ENCODE measurements around the gene TMEM62.

DNA sequence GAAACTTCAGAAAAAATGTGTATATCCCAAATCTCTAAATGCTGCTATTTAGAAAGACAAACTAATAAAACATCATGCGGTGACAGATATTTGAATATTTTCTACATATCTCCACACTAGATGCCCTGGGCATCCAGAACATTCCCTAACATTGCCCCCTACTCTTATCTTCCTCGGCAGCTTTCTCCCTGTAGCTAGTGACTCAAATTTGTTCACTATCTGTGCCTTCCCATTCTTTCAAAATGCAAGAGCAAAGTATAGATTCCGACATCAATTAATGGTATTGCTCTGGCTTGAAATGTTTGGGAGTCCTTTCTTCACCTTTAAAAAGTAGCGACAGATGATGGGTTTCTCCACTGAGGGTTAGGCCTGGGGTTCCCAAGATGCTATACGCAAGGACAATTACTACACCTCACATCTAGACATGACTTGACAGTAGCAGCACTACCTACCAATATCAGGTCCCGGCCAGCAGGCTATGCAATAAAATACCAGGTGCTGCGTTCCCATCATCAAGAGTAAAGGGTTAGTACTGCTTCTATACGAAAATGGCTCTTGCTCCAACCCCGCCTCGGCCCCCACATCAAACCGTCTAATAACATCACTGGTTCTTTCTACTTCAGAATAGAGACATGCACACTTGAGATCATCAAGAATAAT is 28.2 kb upstream of the TMEM62 start:
- TF ChIP-seq, protein P1, sequence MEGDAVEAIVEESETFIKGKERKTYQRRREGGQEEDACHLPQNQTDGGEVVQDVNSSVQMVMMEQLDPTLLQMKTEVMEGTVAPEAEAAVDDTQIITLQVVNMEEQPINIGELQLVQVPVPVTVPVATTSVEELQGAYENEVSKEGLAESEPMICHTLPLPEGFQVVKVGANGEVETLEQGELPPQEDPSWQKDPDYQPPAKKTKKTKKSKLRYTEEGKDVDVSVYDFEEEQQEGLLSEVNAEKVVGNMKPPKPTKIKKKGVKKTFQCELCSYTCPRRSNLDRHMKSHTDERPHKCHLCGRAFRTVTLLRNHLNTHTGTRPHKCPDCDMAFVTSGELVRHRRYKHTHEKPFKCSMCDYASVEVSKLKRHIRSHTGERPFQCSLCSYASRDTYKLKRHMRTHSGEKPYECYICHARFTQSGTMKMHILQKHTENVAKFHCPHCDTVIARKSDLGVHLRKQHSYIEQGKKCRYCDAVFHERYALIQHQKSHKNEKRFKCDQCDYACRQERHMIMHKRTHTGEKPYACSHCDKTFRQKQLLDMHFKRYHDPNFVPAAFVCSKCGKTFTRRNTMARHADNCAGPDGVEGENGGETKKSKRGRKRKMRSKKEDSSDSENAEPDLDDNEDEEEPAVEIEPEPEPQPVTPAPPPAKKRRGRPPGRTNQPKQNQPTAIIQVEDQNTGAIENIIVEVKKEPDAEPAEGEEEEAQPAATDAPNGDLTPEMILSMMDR (IDR thresholded peaks at IDR 0.05; ENCODE audit: low read depth, low read length), result no peak
- TF ChIP-seq POLR2A (IDR thresholded peaks at IDR 0.05; ENCODE audit: extremely low read depth, insufficient read length) (no peak), MYC (IDR thresholded peaks at IDR 0.05; ENCODE audit: low read depth, low read length) (no peak)
- TF ChIP-seq, protein P2, sequence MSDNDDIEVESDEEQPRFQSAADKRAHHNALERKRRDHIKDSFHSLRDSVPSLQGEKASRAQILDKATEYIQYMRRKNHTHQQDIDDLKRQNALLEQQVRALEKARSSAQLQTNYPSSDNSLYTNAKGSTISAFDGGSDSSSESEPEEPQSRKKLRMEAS (IDR thresholded peaks at IDR 0.05; ENCODE audit: low read depth, low read length), result no peak

Data from NB4 (cell line).